M059J (cell line): ENCODE data around the gene ABHD2. TPM values are rescaled to one million over a fixed set of nuclear protein-coding genes. Genes with fewer than 3 reads are reported as not detected.

Experiments
- DNase-seq: peaks from one replicate; pipeline ENCODE4 v3.0.0-alpha.2; 2012; ENCODE audit warnings: low read depth
- total RNA-seq: library from RNA; depleted of rRNA; stranded (reverse); fragments of >200 nt; shearing (Covaris generic); gene quantifications from 2 replicates; pipeline ENCODE4 v1.2.3, GENCODE V29; 2014

ABHD2 gene
- total RNA-seq, 1 experiment from 2014 or later: 60.5 TPM

GRCh38 chr15:89163271-89164055 lies 75.2 kb downstream of the ABHD2 start:
- no peak for DNase-seq

- DNase-seq: no peak
These were observed 76.5 kb downstream of the ABHD2 start for GRCh38 chr15:89164712-89165211.

- peak; percentile 33 for DNase-seq
These were observed 77.4 kb downstream of the ABHD2 start for GRCh38 chr15:89165677-89166076.

GRCh38 chr15:89167267-89168176 lies 79.3 kb downstream of the ABHD2 start:
- DNase-seq: peak; percentile 94

GRCh38 chr15:89168316-89168833 lies 80.1 kb downstream of the ABHD2 start:
- DNase-seq: no peak

GRCh38 chr15:89170364-89170763 lies 82.1 kb downstream of the ABHD2 start:
- DNase-seq: no peak

GRCh38 chr15:89171136-89172072 lies 83.1 kb downstream of the ABHD2 start:
- peak; percentile 47 for DNase-seq

GRCh38 chr15:89172921-89173320 lies 84.7 kb downstream of the ABHD2 start:
- DNase-seq: no peak

- no peak for DNase-seq
These were observed 86.2 kb downstream of the ABHD2 start for GRCh38 chr15:89174476-89174875.

- no peak for DNase-seq
These were observed 87.4 kb downstream of the ABHD2 start for GRCh38 chr15:89175617-89176191.

- no peak for DNase-seq
These were observed 88.9 kb downstream of the ABHD2 start for GRCh38 chr15:89177116-89177515.

GRCh38 chr15:89177633-89178306 lies 89.5 kb downstream of the ABHD2 start:
- peak; percentile 65 for DNase-seq

- DNase-seq: no peak
These were observed 90.2 kb downstream of the ABHD2 start for GRCh38 chr15:89178307-89178977.

- peak; percentile 92 for DNase-seq
These were observed 92.0 kb downstream of the ABHD2 start for GRCh38 chr15:89179966-89180875.

- DNase-seq: no peak
These were observed 96.1 kb downstream of the ABHD2 start for GRCh38 chr15:89184357-89184756.

- no peak for DNase-seq
These were observed 96.8 kb downstream of the ABHD2 start for GRCh38 chr15:89184886-89185526.

GRCh38 chr15:89186803-89187202 lies 98.5 kb downstream of the ABHD2 start:
- DNase-seq: no peak
